Measurements from ENCODE around the gene ZCCHC14. TPM values are rescaled to one million over a fixed set of nuclear protein-coding genes. Genes with fewer than 3 reads are reported as not detected.

Gene ZCCHC14
- polyA plus RNA-seq, 2 of the 4 experiments (the other 2 are of a cell fraction), result 3.8 to 7.3 TPM

- Histone ChIP-seq H3K4me3 (no peak overlapping the region), H3K27ac (no peak overlapping the region), H3K9me3 (no peaks in the 10 kb centered on the region), H3K4me1 (no peaks in the 10 kb centered on the region), H3K4me2 (no peak overlapping the region)
- WGBS (ENCODE audit: missing lambda C conversion rate), result 92% methylated on average over 17 of the region's 17 CpGs
- DNase-seq (ENCODE audit: low read depth in 1 of 2, low spot score in 1 of 2), result no peak
- peak in 1 of 2 experiments; percentile 30; a peak in 1 of 6 replicates for ATAC-seq
- TF ChIP-seq, protein P1, sequence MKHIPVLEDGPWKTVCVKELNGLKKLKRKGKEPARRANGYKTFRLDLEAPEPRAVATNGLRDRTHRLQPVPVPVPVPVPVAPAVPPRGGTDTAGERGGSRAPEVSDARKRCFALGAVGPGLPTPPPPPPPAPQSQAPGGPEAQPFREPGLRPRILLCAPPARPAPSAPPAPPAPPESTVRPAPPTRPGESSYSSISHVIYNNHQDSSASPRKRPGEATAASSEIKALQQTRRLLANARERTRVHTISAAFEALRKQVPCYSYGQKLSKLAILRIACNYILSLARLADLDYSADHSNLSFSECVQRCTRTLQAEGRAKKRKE (CRISPR knock-in tag; IDR thresholded peaks at IDR 0.05; ENCODE audit: low read depth), result no peak
- ChIA-PET POLR2A (no interaction called here), CTCF (interaction anchor here (0.7 to 1.9 kb wide), 6 partner anchors 8 to 198 kb away, joined by 3 to 5 read pairs (median 4); no protein-coding TSS in a partner anchor)
- FAIRE-seq, result no peak
Observed at GRCh38 chr16:87437911-87438610, 54.8 kb downstream of the ZCCHC14 start.

- H3K9me3 ChIP-seq, result no peaks in the 10 kb centered on the region
- H3K4me2 ChIP-seq, result no peak overlapping the region
- H3K4me3 ChIP-seq, result no peak overlapping the region
- WGBS (ENCODE audit: missing lambda C conversion rate), result 93% methylated on average over 14 of the region's 14 CpGs
- TF ChIP-seq HOXB5 (CRISPR knock-in tag; IDR thresholded peaks at IDR 0.05) (no peak), JUN (IDR thresholded peaks at IDR 0.05) (no peak), CHD2 (IDR thresholded peaks at IDR 0.05; ENCODE audit: low read length, partially characterized antibody) (no peak), NPAS2 (CRISPR knock-in tag; IDR thresholded peaks at IDR 0.05; ENCODE audit: borderline replicate concordance) (no peak), ZNF302 (CRISPR knock-in tag; IDR thresholded peaks at IDR 0.05) (no peak), HOXB13 (CRISPR knock-in tag; IDR thresholded peaks at IDR 0.05; ENCODE audit: low read depth) (no peak), SREBF2 (IDR thresholded peaks at IDR 0.05) (no peak), HDAC2 (IDR thresholded peaks at IDR 0.05) (no peak), POLR2AphosphoS2 (conservative IDR thresholded peaks at IDR 0.05; ENCODE audit: low read length) (no peak)
- TF ChIP-seq, protein P2, sequence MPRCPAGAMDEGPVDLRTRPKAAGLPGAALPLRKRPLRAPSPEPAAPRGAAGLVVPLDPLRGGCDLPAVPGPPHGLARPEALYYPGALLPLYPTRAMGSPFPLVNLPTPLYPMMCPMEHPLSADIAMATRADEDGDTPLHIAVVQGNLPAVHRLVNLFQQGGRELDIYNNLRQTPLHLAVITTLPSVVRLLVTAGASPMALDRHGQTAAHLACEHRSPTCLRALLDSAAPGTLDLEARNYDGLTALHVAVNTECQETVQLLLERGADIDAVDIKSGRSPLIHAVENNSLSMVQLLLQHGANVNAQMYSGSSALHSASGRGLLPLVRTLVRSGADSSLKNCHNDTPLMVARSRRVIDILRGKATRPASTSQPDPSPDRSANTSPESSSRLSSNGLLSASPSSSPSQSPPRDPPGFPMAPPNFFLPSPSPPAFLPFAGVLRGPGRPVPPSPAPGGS (IDR thresholded peaks at IDR 0.05), result no peak
- TF ChIP-seq, protein P3, sequence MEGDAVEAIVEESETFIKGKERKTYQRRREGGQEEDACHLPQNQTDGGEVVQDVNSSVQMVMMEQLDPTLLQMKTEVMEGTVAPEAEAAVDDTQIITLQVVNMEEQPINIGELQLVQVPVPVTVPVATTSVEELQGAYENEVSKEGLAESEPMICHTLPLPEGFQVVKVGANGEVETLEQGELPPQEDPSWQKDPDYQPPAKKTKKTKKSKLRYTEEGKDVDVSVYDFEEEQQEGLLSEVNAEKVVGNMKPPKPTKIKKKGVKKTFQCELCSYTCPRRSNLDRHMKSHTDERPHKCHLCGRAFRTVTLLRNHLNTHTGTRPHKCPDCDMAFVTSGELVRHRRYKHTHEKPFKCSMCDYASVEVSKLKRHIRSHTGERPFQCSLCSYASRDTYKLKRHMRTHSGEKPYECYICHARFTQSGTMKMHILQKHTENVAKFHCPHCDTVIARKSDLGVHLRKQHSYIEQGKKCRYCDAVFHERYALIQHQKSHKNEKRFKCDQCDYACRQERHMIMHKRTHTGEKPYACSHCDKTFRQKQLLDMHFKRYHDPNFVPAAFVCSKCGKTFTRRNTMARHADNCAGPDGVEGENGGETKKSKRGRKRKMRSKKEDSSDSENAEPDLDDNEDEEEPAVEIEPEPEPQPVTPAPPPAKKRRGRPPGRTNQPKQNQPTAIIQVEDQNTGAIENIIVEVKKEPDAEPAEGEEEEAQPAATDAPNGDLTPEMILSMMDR (IDR thresholded peaks at IDR 0.05), result no peak
- TF ChIP-seq, protein P4, sequence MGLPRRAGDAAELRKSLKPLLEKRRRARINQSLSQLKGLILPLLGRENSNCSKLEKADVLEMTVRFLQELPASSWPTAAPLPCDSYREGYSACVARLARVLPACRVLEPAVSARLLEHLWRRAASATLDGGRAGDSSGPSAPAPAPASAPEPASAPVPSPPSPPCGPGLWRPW (IDR thresholded peaks at IDR 0.05), result no peak
- CTCF ChIA-PET, result interaction anchor here (1.0 to 1.9 kb wide), 5 partner anchors 9 to 199 kb away, joined by 3 to 5 read pairs (median 4); no protein-coding TSS in a partner anchor
- POLR2A ChIA-PET, result interaction anchor here (0.6 kb wide), 1 partner anchor 54 kb away, joined by 7 read pairs; no protein-coding TSS in a partner anchor
- FAIRE-seq (no peak), ATAC-seq (no peak), DNase-seq (ENCODE audit: low read depth in 1 of 2, low spot score in 1 of 2) (no peak)
- no peaks in the 10 kb centered on the region for H3K4me1 ChIP-seq
- H3K27ac ChIP-seq, result no peak overlapping the region
Observed at GRCh38 chr16:87437327-87437726, 55.5 kb downstream of the ZCCHC14 start.

DNA sequence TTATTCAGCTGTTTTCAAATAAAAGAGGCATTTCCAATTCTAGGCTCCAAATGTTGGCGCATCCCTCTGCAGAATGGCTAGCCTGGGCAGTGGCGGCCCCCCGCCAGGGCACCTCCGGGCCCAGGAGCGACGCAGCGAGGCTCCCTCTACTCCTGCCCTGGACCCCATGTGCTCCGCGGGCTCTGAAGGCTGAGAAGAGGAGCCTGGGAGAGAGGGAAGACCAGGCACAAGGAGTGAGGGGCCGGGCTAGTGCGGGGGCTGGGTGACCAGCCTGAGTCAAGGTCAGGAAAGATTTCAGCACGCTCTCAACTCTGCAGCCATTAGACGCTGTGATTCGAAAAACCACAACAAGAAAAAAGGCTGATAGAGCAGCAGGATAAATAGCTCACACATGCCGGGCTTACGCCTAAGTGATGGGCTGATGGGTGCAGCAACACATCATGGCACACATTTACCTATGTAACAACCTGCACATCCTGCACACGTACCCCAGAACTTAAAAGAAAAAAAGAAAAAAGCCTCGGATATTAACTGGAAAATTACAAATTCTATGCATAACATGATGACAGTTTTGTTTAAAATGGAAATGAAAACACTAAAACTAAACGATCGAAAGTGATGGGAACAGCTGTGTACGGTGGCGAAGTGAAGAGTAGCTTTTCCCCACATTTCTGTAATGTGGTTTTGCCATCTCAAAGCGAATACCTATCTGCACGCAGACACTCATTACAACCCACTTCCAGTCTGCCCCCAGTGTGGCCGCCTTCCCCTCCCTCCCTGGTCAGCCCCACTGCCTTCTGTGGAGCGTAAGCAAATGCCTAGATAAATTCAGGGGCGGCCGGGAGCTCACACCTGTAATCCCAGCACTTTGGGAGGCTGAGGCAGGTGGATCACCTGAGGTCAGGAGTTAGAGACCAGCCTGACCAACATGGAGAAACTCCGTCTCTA is 56.3 kb downstream of the ZCCHC14 start:
- H3K9me3 ChIP-seq, result no peaks in the 10 kb centered on the region
- no peak overlapping the region for H3K4me3 ChIP-seq
- TF ChIP-seq POLR2AphosphoS2 (conservative IDR thresholded peaks at IDR 0.05; ENCODE audit: low read length) (no peak), ZNF302 (CRISPR knock-in tag; IDR thresholded peaks at IDR 0.05) (no peak), EP300 (IDR thresholded peaks at IDR 0.05) (no peak), EHMT2 (IDR thresholded peaks at IDR 0.05; ENCODE audit: low read depth) (no peak), ZSCAN20 (CRISPR knock-in tag; IDR thresholded peaks at IDR 0.05) (no peak), ESRRA (IDR thresholded peaks at IDR 0.05; ENCODE audit: borderline replicate concordance, low read length) (no peak), RFX5 (IDR thresholded peaks at IDR 0.05) (no peak), JUNB (IDR thresholded peaks at IDR 0.05) (no peak), CEBPB (IDR thresholded peaks at IDR 0.05) (no peak), PBX3 (IDR thresholded peaks at IDR 0.05) (no peak), PHF8 (IDR thresholded peaks at IDR 0.05; ENCODE audit: borderline replicate concordance, low read depth) (no peak)
- TF ChIP-seq, protein P5, sequence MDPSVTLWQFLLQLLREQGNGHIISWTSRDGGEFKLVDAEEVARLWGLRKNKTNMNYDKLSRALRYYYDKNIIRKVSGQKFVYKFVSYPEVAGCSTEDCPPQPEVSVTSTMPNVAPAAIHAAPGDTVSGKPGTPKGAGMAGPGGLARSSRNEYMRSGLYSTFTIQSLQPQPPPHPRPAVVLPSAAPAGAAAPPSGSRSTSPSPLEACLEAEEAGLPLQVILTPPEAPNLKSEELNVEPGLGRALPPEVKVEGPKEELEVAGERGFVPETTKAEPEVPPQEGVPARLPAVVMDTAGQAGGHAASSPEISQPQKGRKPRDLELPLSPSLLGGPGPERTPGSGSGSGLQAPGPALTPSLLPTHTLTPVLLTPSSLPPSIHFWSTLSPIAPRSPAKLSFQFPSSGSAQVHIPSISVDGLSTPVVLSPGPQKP (IDR thresholded peaks at IDR 0.05; ENCODE audit: low read depth, low read length), result no peak
- WGBS (ENCODE audit: missing lambda C conversion rate), result 90% methylated on average over 29 of the region's 29 CpGs
- H3K27ac ChIP-seq, result no peak overlapping the region
- ChIA-PET POLR2A (interaction anchor here (0.6 kb wide), 1 partner anchor 54 kb away, joined by 7 read pairs; no protein-coding TSS in a partner anchor), CTCF (interaction anchor here (0.6 to 2.3 kb wide), 8 partner anchors 8 to 200 kb away, joined by 3 to 7 read pairs (median 4); no protein-coding TSS in a partner anchor)
- ATAC-seq (no peak), DNase-seq (ENCODE audit: low read depth in 1 of 2, low spot score in 1 of 2) (no peak), FAIRE-seq (no peak)
- no peak overlapping the region for H3K4me2 ChIP-seq
- H3K4me1 ChIP-seq, result no peaks in the 10 kb centered on the region

All from A549 (cell line).